VCaP (cell line): ENCODE measurements around the gene UPK3A.

ENCODE experiments used
- H3K27ac ChIP-seq: fragments of 450-650 bp; 2 replicates; pipeline ENCODE4 v1.5.1; 2017
- CTCF ChIP-seq: fragments of 450-650 bp; conservative IDR thresholded peaks from 2 replicates; pipeline ENCODE4 v1.5.1; 2017; ENCODE audit warnings: mild to moderate bottlenecking, moderate library complexity

The UPK3A gene

GRCh38 chr22:45337536-45337935, 52.8 kb downstream of the UPK3A start:
- peak overlapping the region; percentile 96 for H3K27ac ChIP-seq
- TF ChIP-seq CTCF, result no peak

GRCh38 chr22:45338795-45339194, 54.0 kb downstream of the UPK3A start:
- H3K27ac ChIP-seq, result peak overlapping the region; percentile 96; the same call in 1 of the 2 replicates
- no peak for TF ChIP-seq CTCF

- TF ChIP-seq CTCF, result no peak
- H3K27ac ChIP-seq, result no peak overlapping the region; the same call in 1 of the 2 replicates
These were observed 55.6 kb downstream of the UPK3A start for GRCh38 chr22:45340323-45340722.

GRCh38 chr22:45341498-45341897, 56.7 kb downstream of the UPK3A start:
- H3K27ac ChIP-seq, result no peak overlapping the region; the same call in 1 of the 2 replicates
- TF ChIP-seq CTCF, result no peak

GRCh38 chr22:45343143-45343542, 58.4 kb downstream of the UPK3A start:
- no peak overlapping the region for H3K27ac ChIP-seq
- no peak for TF ChIP-seq CTCF

- H3K27ac ChIP-seq, result peak overlapping the region; percentile 37
- TF ChIP-seq CTCF, result no peak
These were observed 59.6 kb downstream of the UPK3A start for GRCh38 chr22:45344334-45344733.
